ENCODE measurements around the gene YWHAE.
"Not testable (repeated sequence)": the region's sequence is repeated elsewhere in the genome, so short reads cannot be mapped to it uniquely, and the experiment has no call there.

The YWHAE gene

GRCh38 chr17:1379208-1379929 lies 20.7 kb downstream of the YWHAE start:
- POLR2A ChIA-PET = interaction anchor here (1.0 to 1.6 kb wide), 3 partner anchors 12 to 22 kb away, joined by 3 to 8 read pairs (median 4); partner anchors contain the start of gene YWHAE
- DNase-seq (ENCODE audit: extremely low spot score) = no peak
- no peak for TF ChIP-seq FOXA1 (IDR thresholded peaks at IDR 0.05)
- no peak for TF ChIP-seq ZNF384 (IDR thresholded peaks at IDR 0.05)
- no peak for TF ChIP-seq FOXM1 (IDR thresholded peaks at IDR 0.05; ENCODE audit: borderline replicate concordance)
- TF ChIP-seq TARDBP (IDR thresholded peaks at IDR 0.05) = no peak
- no peak for TF ChIP-seq SUZ12 (IDR thresholded peaks at IDR 0.05)
- no peak for TF ChIP-seq CTBP1 (IDR thresholded peaks at IDR 0.05; ENCODE audit: borderline replicate concordance)
- no peak for TF ChIP-seq ELF4 (IDR thresholded peaks at IDR 0.05)
- TF ChIP-seq SP1 (IDR thresholded peaks at IDR 0.05) = no peak
- no peak for TF ChIP-seq L3MBTL2 (conservative IDR thresholded peaks at IDR 0.05)
- no peak for TF ChIP-seq HDGF (IDR thresholded peaks at IDR 0.05; ENCODE audit: borderline replicate concordance)
- TF ChIP-seq PKNOX1 (IDR thresholded peaks at IDR 0.05) = no peak
- no peak for TF ChIP-seq LEF1 (IDR thresholded peaks at IDR 0.05; ENCODE audit: borderline replicate concordance)
- no peak for TF ChIP-seq ARNT (IDR thresholded peaks at IDR 0.05)
- TF ChIP-seq FOXK2 (IDR thresholded peaks at IDR 0.05) = no peak
- TF ChIP-seq NFRKB (IDR thresholded peaks at IDR 0.05) = no peak
- TF ChIP-seq BHLHE40 (IDR thresholded peaks at IDR 0.05; ENCODE audit: borderline replicate concordance) = no peak
- CTCF ChIA-PET = interaction anchor here (0.7 to 2.9 kb wide), 2 partner anchors 10 to 13 kb away, joined by 3 to 14 read pairs; no protein-coding TSS in a partner anchor

- POLR2A ChIA-PET = not testable (repeated sequence)
- CTCF ChIA-PET = interaction anchor here (2.9 kb wide), 1 partner anchor 13 kb away, joined by 14 read pairs; no protein-coding TSS in a partner anchor
These were observed 21.6 kb downstream of the YWHAE start for GRCh38 chr17:1378476-1378860.

GRCh38 chr17:1377334-1377733 lies 22.7 kb downstream of the YWHAE start:
- ChIA-PET POLR2A (interaction anchor here (1.5 kb wide), 1 partner anchor 14 kb away, joined by 7 read pairs; no protein-coding TSS in a partner anchor), CTCF (interaction anchor here (0.6 to 2.4 kb wide), 3 partner anchors 12 to 25 kb away, joined by 3 to 13 read pairs (median 5); no protein-coding TSS in a partner anchor)
- DNase-seq (ENCODE audit: extremely low spot score) = no peak
- TF ChIP-seq FOXA1 (IDR thresholded peaks at IDR 0.05) (no peak), SP1 (IDR thresholded peaks at IDR 0.05) (no peak), TARDBP (IDR thresholded peaks at IDR 0.05) (no peak), HDGF (IDR thresholded peaks at IDR 0.05; ENCODE audit: borderline replicate concordance) (no peak), FOXM1 (IDR thresholded peaks at IDR 0.05; ENCODE audit: borderline replicate concordance) (no peak), NFRKB (IDR thresholded peaks at IDR 0.05) (no peak), ZNF384 (IDR thresholded peaks at IDR 0.05) (no peak), ARNT (IDR thresholded peaks at IDR 0.05) (no peak), ELF4 (IDR thresholded peaks at IDR 0.05) (no peak)

More at GRCh38 chr17:1378476-1378860, 21.6 kb downstream of the YWHAE start:
- DNase-seq (ENCODE audit: extremely low spot score) = not testable (repeated sequence)

- ChIA-PET CTCF (interaction anchor here (2.4 kb wide), 1 partner anchor 11 kb away, joined by 13 read pairs; no protein-coding TSS in a partner anchor), POLR2A (interaction anchor here (1.5 kb wide), 1 partner anchor 15 kb away, joined by 7 read pairs; no protein-coding TSS in a partner anchor)
- TF ChIP-seq SUZ12 (IDR thresholded peaks at IDR 0.05) = no peak
- no peak for TF ChIP-seq LEF1 (IDR thresholded peaks at IDR 0.05; ENCODE audit: borderline replicate concordance)
- TF ChIP-seq BHLHE40 (IDR thresholded peaks at IDR 0.05; ENCODE audit: borderline replicate concordance) = no peak
- TF ChIP-seq FOXA1 (IDR thresholded peaks at IDR 0.05) = no peak
- no peak for TF ChIP-seq HDGF (IDR thresholded peaks at IDR 0.05; ENCODE audit: borderline replicate concordance)
- TF ChIP-seq CTBP1 (IDR thresholded peaks at IDR 0.05; ENCODE audit: borderline replicate concordance) = no peak
- no peak for TF ChIP-seq TARDBP (IDR thresholded peaks at IDR 0.05)
- no peak for TF ChIP-seq NFRKB (IDR thresholded peaks at IDR 0.05)
- no peak for TF ChIP-seq FOXK2 (IDR thresholded peaks at IDR 0.05)
- no peak for TF ChIP-seq SP1 (IDR thresholded peaks at IDR 0.05)
- TF ChIP-seq FOXM1 (IDR thresholded peaks at IDR 0.05; ENCODE audit: borderline replicate concordance) = no peak
- TF ChIP-seq ZNF384 (IDR thresholded peaks at IDR 0.05) = no peak
- TF ChIP-seq ELF4 (IDR thresholded peaks at IDR 0.05) = no peak
- no peak for TF ChIP-seq L3MBTL2 (conservative IDR thresholded peaks at IDR 0.05)
- no peak for TF ChIP-seq ARNT (IDR thresholded peaks at IDR 0.05)
- TF ChIP-seq PKNOX1 (IDR thresholded peaks at IDR 0.05) = no peak
- DNase-seq (ENCODE audit: extremely low spot score) = no peak
These were observed 24.0 kb downstream of the YWHAE start for GRCh38 chr17:1376061-1376460.

GRCh38 chr17:1375615-1376014 lies 24.4 kb downstream of the YWHAE start:
- no peak for DNase-seq (ENCODE audit: extremely low spot score)
- ChIA-PET POLR2A (no interaction called here), CTCF (interaction anchor here (1.1 to 2.4 kb wide), 2 partner anchors 10 to 11 kb away, joined by 3 to 13 read pairs; no protein-coding TSS in a partner anchor)
- TF ChIP-seq FOXA1 (IDR thresholded peaks at IDR 0.05) = no peak
- TF ChIP-seq ELF4 (IDR thresholded peaks at IDR 0.05) = no peak
- TF ChIP-seq LEF1 (IDR thresholded peaks at IDR 0.05; ENCODE audit: borderline replicate concordance) = no peak
- TF ChIP-seq NFRKB (IDR thresholded peaks at IDR 0.05) = no peak
- no peak for TF ChIP-seq ZNF384 (IDR thresholded peaks at IDR 0.05)
- no peak for TF ChIP-seq HDGF (IDR thresholded peaks at IDR 0.05; ENCODE audit: borderline replicate concordance)
- TF ChIP-seq FOXM1 (IDR thresholded peaks at IDR 0.05; ENCODE audit: borderline replicate concordance) = no peak
- no peak for TF ChIP-seq FOXK2 (IDR thresholded peaks at IDR 0.05)
- TF ChIP-seq L3MBTL2 (conservative IDR thresholded peaks at IDR 0.05) = no peak
- no peak for TF ChIP-seq SP1 (IDR thresholded peaks at IDR 0.05)
- TF ChIP-seq CTBP1 (IDR thresholded peaks at IDR 0.05; ENCODE audit: borderline replicate concordance) = no peak
- no peak for TF ChIP-seq ARNT (IDR thresholded peaks at IDR 0.05)
- TF ChIP-seq PKNOX1 (IDR thresholded peaks at IDR 0.05) = no peak
- no peak for TF ChIP-seq SUZ12 (IDR thresholded peaks at IDR 0.05)
- TF ChIP-seq BHLHE40 (IDR thresholded peaks at IDR 0.05; ENCODE audit: borderline replicate concordance) = no peak

Measured in HEK293T (cell line).